ENCODE results near the gene PDHX.
"Not testable (repeated sequence)": the region's sequence is repeated elsewhere in the genome, so short reads cannot be mapped to it uniquely, and the experiment has no call there.

Gene PDHX

DNA sequence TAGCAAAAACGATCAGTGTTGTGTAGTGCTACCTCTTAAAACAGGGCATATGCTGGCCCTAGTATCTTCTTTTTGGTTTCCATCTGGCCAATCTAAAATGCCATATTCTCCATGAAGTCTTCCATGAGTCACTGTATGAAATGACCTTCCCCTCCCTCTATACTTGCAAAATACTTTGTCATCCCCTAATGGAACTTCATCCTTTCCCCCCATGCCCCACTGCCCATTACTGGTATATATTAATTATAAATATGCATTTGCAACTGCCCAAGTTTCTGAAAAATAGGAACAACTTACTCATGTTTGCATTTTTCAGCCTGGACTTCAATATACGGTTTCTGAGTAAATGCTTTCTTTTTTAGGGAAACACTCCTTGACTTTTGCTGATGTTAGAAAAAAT is 4.7 kb upstream of the PDHX start:
- no peak for DNase-seq

DNA sequence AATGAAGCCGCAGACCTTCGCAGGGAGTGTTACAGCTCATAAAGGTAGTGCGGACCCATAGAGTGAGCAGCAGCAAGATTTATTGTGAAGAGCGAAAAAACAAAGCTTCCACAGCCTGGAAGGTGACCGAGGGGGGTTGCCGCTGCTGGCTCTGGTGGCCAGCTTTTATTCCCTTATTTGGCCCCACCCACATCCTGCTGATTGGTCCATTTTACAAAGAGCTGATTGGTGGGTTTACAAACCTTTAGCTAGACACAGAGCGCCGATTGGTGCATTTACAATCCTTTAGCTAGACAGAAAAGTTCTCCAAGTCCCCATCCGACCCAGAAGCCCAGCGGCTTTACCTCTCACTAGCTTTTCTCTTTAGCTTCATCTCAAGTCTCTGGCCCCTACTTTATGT is 2.9 kb upstream of the PDHX start:
- DNase-seq = not testable (repeated sequence)

DNA sequence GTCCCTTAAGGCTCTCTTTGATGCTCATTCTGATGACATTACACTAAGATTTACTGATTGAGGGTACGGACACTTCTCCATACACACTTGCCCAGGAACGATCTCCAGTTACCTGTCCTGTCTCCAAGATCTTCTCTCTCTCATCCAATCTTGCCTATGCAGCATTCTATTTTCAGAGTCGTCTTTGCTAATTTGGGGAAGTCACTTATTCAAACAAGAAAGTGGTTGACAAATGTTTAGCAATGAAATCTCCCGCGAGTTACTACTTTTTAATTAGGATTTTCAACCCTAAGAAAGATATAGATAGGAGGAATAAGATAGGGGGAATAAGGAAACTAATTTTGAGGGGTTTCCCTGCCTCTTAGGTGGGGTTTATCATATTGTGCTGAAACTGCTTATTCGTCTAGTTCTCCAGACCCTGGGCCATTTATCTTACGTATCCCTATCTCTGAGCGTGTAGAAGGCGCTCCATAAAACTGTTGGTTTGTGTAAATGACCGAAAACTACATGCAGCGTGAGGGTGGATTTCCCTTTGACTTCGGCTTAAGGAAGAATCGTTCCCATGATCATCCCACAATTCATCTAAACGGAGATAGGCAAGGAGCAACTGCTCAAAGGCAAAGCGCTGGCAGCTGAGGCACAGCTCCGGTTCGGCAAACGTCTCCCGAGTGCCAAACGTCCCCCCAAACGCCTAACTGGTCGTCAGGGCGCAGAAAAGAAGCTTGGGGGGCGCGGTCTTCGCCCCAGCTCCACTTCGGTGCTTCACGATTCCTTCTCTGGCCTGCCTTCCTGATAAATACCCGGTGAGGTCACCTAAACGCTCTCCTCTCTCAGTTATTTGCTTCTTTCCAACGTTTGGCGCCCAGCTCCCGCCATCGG is 1.0 kb upstream of the PDHX start:
- DNase-seq = no peak

DNA sequence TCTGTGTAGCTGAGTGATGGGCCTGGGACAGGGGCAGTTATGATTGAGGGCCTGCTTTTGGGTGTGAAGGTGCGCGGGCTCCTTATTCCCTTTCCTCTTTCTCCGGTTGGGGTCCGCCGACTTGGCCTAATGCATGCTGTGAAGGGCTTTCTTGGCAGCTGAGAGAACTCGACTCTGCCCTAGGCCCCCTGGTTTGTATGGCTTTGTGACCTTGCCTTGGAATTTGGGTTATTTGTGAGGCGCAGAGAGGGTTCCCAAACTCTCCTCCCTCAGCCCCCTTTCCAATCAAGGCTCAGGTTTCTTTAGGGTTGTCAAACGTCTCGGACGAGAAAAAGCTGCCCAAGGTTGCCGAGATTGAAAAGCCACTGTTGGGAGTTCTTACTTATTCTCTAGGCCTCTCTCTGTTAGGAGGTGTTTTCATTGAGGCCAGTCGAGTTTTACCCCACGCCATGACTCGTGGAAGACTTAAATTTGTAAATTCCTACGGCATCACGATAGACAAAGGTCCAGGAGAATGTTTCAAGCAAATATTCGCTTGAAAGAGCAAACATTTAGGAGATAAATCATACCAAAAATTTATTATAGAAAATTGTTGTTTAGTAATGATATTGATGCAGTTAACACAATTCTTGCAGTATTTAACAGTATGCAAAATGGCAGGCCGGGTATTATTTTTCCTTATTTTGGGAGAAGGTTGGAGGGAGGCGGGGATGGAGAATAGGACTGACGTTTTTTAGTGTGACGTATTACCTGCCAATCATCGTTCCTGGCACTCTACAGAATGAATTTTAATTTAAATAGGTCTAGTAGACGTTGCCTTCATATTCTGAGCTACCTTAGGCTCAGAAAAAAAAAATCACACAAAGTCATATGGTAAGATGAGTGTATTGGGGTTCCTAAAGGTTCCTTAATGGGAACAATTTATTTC is 689 bp downstream of the PDHX start:
- DNase-seq = no peak

DNA sequence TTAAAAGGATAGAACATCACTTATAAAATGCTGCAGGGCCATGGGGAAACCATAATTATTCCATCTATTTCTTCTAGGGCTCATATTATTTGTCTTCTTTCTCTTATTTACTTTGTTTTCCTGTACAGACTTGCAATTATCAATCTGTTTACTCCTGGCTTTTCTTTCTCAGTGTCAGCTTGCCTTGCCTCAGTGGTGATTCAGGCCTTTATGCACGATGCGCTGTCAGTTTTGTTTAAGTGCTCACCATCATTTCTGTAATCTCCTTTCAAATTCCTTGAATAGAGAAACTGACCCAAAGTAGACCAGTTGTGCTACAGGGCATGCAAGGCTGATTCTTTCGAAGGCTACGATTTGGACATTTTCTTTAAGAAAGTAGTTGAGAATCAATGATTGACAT is 4.7 kb downstream of the PDHX start:
- no peak for DNase-seq

DNA sequence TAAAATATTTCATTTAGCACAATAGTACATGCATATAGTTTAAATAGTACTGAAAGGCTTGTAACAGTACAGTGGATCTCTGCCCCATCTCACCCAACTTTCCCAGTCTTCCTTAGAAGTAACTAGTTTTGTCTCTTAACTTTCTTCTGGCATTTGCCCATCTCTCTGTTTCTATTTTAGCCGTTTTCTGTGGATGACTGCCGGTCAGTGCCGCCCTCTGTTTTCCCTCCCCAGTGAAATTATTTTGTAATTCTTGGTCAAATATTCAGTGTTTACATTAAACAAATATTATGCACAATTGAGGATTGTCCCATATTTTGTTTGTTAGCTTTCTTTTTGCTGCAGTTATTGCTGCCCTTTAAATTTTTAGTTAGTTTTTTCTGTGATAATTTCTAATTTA is 8.3 kb downstream of the PDHX start:
- no peak for DNase-seq

DNA sequence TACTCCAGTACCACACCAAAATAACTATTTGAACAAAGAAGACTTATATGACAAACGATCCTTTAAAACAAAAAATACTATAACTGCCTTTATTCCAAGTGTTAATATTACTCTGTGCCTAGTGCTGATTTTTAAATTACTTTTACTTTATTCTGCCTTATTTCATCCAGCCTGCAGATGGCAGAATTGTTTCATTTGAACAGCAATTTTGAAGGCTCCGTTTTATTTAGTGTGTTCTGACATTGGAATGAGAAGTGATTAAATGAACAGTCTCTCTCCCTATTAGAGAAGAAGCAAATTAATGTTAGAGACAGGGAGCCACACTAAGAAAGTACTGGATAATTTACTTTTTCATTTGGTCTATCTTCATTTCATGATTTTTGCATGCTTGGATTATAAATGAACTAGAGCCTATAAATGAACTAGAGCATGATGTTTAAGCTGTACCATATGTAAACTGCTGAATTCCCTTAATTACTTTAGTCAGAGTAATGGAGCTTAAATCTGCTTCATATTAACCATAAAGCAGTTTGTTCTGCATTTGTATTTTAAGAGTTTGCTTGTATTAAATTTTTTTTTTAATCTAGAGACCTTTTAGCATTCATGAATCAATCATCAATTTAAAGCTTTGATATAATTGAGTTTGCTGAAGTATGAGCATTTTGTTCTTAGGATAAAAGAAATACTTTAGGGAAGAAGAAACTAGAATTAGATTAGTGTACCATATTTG is 9.8 kb downstream of the PDHX start:
- DNase-seq = no peak

DNA sequence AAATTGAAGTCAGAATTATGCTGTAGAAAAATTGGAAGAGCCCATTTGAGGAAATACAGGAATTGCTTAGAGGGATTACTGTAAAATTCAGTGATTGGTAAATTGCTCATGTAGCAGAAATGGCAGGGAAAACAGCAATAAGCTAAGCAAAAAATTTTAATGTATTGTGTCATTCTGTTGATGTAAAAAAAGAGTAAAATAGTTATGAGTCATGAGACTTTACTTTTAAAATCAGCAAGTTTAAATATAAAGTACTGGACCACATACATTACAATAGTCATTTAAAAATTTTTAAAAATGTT is 10.4 kb downstream of the PDHX start:
- DNase-seq = no peak

DNA sequence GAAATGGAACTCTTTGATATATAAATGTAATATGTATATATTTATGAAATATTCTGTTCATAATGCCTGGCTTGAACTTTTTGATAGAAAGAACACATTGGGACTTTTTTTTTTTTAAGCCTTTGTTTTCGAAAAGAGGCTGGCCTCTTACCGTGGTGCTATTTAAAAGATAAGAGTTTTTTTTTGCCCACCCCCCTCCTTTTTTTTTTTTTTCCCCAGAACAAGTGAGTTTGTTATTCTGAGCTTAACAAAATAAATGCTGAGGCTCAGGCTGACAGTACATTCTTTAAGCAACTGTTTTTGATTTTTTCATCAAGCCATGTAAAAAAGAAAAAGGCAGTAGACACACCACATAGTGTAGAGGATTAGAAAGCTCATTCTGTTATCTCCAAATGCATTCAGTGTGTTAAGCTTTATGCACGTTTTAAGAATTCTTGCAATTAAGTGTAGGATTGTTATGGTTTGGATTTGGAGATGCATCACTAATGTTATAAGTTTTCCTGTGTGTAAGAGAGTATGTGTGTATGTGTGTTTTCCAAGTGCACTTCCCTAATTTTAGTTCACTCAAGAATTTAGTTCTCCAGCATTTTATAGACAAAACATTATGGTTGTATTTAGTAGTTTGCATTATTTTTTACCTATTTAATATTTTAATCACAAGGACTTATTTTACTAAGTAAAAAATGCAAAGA is 12.0 kb downstream of the PDHX start:
- DNase-seq = no peak

DNA sequence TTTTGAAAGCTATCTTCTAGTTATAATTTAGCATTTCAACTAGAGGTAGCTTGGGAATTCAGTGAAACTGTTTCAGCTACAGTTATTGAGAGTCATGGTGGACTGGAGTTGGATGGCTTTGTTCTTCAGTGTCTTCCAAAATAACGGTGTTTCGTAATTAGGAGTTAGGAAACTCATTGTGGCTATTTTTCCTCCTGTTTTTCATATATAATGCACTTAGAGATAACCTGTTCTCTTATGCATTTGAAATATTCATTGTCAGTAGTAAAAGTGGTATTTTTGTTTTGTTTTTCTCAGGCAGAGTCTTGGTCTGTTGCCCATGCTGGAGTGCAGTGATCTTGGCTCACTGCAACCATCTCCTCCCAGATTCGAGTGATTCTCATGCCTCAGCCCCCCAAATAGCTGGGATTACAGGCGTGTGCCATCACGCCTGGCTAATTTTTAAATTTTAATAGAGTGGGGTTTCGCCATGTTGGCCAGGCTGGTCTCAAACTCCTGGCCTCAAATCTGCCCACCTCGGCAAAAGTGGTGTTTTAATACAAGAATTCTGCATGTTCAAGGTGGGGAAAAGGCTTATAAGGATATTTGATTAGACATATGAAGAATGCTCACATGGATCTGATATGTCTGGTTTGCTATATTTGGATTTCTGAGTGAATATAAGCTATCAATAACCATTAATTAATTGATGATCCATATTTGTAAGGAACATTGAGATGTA is 12.7 kb downstream of the PDHX start:
- DNase-seq = no peak

DNA sequence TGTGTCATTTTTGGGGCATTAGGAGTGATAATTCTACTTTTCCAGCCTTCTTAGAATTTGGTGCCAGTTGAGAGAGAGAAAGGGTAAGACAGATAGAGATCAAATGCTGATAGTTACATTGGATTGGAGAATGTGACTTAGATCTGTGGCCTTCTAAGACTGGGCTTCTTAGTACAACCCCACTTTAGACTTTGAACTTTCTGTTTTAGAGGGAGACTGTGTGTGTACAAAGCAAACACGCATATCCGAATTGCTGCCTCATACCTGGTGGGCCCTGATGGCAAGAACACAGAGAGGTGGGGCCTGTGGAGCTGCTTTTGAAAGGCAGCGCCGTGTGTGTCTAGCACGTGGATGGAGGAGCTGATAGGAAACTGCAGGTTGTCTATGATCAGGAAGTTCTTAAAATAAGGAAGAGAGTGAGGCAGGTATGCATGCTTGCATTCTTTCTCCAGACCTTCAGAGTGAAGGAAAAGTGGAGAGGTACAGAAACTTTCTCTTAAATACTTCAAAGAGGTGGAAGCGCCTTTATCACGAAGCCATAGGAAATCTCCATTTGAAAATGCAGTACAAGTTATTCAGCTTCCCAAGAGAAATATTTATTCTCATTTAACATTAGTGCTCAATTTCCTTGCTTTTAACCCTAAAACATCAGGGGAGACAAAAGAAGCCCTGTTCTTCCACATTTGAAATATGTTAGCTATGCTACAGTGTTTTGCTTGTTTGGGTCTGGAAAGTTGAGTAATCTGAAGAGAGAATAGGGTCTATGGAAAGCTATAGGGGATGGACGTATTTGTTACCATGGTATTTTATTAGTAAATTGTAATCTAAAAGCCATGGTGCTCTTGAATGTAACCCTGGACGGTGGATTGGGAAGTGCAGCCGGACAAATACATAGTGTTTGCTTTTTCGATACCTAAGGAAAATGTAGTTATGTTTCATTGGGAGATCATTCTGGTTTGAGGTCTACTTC is 13.7 kb downstream of the PDHX start:
- no peak for DNase-seq

DNA sequence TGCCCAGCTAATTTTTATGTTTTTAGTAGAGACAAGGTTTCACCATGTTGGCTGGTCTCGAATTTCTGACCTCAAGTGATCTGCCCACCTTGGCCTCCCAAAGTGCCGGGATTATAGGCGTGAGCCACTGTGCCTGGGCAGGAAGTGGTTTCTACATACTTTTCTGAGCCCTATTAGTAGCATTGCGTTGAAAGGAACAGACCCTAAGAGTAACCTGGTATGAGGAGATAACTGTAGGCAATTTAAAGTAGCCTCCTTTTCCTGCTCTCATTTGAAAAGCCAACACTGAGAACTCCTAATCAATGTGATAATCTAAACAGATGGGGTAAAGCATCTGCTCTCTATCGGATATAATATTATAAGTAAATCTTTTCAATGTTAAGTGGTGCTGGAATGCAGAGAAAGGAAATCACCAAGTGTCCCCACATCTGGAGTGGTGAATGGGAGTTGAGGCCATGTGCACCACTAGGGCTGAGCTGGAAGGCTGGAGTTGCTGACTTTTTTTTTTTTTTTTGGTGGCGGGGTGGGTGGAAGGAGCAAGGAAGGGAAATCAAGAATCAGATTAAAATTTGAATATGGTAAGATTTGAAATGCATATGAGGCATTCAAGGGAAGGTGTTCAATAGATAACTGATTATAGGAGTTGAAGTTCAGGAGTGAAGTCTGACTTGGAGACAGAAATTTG is 20.7 kb downstream of the PDHX start:
- DNase-seq = no peak

DNA sequence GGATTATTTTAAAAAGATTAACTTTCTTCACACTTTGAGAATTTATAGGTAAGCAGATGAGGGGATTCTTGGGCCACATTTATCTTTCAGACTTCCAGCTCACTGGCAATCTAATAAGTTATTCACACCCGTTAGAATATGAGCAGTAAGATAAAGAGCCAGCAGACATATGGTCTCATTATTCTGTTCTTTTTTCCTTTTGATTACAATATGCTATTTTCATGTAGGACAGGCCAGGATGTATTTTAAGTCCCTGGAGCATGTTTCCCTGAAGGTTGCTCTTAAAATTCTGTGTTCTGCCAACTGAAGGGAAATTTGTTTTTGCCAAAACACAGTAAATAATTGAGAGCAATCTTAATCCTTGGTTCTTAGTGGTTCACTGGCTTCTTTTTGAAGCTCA is 22.2 kb downstream of the PDHX start:
- no peak for DNase-seq

DNA sequence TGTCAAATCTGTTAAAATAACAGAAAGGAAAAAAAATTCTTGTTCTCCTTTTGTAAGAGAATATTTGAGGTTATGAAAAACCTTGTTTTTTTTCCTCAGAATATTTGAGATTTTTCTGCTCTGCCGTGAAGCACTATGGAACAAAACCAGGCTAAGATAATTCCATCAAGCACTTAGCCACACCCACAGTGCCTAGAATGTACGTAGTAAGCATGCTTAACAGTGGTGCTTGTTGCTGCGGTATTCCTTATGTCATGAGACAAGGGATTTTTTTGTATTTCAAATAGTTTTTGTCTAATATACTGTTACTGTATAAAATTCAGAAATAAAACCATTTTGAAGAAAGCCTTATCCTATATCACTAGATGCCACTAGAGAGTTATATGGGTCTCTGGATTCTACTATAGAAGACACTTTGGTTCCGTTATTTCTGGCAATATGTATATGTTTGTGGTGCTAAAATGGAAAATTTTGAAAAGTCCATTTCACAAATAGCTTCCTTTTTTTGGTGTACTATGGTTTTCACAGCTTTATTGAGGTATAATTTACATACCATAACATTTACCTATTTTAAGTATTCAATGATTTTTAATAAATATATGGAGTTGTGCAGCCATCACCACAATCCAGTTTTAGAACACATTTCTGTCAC is 23.7 kb downstream of the PDHX start:
- DNase-seq = no peak

DNA sequence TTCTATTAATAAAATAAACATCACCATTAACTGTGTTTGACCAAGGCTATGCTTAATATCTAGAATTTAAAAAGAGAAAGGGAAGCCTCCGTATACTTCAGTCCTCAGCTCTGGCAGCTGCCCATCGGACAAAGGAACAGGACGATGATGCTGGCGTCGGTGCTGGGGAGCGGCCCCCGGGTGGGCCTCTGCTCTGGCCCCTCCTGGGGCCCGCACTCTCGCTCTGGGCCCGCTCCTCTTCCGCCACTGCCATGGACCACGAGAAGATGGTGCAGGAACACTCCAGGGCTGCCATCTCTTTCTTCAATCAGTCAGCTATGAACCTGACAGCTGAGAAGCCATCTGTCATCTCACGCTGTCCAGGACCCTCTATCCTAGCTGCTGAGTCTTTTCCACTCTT is 25.3 kb downstream of the PDHX start:
- no peak for DNase-seq

DNA sequence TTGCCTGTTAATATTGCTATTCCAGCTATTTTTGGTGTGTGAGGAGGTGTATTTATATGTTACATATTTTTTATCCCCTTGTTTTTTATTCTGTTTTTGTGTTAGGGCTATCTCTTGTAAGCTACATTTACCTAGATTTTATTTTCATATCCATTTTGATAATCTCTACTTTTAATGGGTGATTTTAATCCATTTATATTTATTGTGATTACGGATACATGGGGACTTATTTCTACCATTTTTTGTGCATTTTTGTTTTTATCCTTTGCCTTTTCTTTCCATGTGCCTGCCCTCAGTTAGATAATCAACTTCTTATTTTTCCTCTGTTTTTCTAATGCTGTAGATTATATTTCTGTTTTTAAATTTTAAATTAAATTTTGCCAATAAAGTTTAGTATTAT is 28.3 kb downstream of the PDHX start:
- no peak for DNase-seq

DNA sequence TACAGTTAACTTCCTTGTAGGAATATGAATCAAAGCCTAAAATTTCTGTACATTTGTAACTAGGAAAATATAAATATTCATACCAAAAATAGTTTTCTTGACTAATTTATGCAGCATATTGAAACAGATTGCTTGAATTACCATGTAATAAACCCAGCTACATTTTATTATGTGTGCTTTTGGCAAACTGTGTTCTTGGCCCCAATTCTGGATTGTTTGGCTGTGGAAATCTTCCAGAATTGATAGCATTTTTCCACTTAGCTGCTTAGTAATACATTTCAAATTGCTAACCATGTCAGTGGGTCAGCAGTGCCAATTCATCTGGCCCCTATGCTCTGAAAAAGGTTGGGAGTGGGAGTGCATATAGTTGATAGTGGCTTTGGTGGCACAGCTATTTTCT is 32.3 kb downstream of the PDHX start:
- no peak for DNase-seq

DNA sequence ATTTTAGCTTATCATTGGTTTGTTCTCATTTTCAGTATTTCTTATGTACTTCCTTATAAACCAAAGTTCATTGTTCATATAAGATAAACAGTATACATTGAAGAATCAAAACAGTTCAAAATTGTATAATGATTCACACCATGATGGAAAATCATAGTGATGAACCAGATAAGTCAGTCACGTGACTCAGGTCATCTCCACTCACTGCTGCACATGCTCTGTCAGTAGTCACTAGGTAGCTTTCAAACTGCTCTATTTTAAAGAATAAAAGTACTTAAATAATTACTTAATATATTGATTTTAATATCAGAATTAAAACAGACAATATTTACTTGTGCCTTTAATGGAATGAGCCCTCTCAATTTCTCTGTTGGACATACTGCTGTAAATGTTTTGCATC is 37.5 kb downstream of the PDHX start:
- DNase-seq = no peak

DNA sequence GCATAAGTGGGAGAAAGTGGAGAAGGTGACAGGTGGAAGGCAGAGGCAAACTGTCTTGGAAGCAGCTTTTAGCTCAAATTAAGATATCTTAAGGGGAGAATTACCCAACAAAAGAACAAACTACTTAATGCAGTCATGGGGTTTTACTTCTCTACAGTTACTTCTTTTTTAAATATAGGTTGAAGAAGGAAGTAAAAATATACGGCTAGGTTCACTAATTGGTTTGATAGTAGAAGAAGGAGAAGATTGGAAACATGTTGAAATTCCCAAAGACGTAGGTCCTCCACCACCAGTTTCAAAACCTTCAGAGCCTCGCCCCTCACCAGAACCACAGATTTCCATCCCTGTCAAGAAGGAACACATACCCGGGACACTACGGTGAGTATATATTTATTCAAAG is 40.8 kb downstream of the PDHX start:
- no peak for DNase-seq

DNA sequence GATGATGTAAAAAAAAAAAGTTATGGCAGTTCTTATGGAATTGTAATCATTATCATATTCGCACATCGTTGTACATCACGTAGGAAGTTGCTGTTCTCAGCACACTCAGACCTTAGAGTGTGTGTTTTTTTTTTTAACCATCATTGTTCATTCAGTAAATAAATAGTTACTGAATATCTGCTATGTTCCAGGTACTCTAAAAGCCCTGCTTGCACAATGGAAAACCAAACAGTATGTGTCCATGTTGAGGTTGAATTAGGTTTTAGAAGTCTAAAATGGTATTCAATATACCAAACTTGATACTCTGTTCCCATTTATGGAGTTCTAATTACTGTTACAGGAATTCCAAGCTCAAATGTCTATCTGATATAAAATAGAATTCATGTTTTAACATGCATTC is 41.2 kb downstream of the PDHX start:
- no peak for DNase-seq
